NCI-H1694 (cell line): ENCODE results near the gene ZBTB5.
"Not testable (repeated sequence)": the region's sequence is repeated elsewhere in the genome, so short reads cannot be mapped to it uniquely, and the experiment has no call there.

Experiments
- DNase-seq: peaks from one replicate; lab custom pipeline; 2025; lab: John Stamatoyannopoulos, UW

The ZBTB5 gene

DNA sequence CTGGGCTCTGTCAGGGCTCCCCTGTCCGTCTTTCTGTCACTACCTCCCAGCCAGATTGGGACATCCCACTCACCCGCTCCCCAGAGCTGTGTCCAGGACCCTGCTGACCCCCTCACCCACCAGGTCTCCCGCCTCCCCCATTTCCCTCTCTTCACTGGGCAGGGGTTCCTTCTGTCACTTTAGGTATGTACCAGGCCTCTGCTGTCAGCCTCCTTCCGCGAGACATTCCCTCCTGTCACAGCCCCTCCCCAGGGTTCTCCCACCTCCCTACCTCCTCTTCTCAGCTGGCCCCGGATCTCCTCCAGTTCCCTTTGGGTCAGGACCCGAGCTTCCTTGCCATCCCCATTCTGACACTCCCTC lies 21.0 kb upstream of the ZBTB5 start:
- no peak for DNase-seq

DNA sequence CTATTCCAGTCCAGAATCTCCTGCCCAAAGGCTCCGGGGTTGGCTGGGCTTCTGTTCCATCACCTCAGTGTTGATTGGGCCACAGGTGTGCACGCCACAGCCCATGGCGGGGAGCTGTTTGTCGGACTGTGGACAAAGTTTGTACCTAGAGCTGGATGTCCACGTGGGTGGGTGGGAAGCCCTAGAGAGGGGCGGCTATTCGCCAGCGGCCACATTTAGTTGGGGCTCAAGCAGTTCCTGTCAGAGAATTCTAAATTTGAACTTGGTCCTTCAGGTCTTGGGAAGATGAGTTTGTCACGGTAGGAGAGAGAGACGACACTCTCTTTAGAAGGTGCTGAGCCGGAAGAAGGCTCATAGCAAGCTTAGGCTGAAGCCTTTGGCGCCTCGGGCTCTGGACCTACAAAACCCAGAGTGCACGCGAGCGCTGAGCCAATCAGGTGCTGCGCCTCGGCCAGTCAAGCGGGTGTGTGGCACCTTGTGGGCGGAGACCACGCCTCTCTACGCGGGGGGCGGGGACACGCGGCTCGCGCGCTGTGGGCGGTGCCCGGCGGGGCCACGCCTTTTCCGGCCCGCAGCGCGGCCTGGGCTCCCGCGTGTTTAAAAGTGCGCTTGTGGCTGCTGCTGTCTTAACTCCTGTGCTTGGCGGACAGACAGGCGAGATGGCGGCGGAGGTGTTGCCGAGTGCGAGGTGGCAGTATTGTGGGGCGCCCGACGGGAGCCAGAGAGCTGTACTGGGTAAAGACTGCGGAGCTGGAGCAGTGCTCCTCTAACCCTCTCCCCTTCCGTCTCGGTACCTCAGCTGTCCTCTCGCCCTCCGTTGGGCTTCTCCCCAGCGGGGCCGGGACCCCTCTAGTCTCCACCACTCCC lies 20.4 kb upstream of the ZBTB5 start, which contains the start of gene POLR1E:
TSS of gene POLR1E (plus strand) at position 560 of the 867 bp plus-strand sequence. CDS start at position 660, 100 bp downstream.
- DNase-seq = peak; percentile 72

DNA sequence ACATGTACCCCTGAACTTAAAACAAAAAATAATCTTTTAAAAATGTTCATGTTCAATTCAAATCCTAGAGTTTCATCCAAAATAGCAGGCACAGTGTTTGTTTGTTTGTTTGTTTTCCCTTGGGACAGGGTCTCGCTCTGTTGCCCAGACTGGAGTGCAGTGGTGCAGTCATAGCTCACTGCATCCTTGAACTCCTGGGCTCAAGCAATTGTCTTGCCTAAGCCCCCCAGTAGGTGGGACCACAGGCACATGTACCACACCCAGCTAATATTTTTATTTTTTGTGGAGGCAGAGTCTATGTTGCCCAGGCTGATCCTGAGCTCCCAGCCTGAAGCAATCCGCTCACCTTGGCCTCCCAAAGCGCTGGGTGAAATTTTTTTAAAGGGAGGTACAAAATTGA lies 15.5 kb upstream of the ZBTB5 start:
- no peak for DNase-seq

GRCh38 chr9:37477987-37478619 lies 12.9 kb upstream of the ZBTB5 start:
- DNase-seq = not testable (repeated sequence)

DNA sequence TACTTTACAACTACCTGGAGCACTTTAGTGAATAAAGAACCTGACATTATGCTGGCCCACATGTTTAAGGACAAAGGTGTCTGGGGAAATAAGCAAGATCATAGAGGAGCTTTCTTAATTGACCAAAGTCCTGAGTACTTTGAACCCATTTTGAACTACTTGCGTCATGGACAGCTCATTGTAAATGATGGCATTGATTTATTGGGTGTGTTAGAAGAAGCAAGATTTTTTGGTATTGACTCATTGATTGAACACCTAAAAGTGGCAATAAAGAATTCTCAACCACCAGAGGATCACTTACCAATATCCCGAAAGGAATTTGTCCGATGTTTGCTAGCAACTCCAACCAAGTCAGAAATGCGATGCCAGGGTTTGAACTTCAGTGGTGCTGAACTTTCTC lies 12.2 kb upstream of the ZBTB5 start:
- DNase-seq = not testable (repeated sequence)

GRCh38 chr9:37476930-37477329 lies 11.7 kb upstream of the ZBTB5 start:
- DNase-seq = no peak

DNA sequence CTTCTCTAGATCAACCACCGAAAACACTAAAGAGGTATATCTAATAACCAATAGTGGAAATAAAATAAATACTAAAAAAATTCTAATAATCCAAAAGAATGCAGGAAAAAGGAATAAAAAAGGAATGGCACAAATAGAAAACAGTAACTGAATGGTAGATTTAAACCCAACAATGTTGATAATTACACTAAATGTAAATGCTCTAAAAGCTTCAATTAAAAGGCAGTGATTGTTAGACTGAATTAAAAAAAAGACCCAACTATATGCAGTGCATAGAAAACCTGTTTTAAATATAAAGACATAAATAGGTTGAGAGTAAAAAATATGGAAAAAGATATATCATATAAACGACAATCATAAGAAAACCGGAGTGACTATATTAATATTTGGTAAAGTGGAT lies 9.2 kb upstream of the ZBTB5 start:
- DNase-seq = no peak

GRCh38 chr9:37473982-37474381 lies 8.7 kb upstream of the ZBTB5 start:
- not testable (repeated sequence) for DNase-seq

DNA sequence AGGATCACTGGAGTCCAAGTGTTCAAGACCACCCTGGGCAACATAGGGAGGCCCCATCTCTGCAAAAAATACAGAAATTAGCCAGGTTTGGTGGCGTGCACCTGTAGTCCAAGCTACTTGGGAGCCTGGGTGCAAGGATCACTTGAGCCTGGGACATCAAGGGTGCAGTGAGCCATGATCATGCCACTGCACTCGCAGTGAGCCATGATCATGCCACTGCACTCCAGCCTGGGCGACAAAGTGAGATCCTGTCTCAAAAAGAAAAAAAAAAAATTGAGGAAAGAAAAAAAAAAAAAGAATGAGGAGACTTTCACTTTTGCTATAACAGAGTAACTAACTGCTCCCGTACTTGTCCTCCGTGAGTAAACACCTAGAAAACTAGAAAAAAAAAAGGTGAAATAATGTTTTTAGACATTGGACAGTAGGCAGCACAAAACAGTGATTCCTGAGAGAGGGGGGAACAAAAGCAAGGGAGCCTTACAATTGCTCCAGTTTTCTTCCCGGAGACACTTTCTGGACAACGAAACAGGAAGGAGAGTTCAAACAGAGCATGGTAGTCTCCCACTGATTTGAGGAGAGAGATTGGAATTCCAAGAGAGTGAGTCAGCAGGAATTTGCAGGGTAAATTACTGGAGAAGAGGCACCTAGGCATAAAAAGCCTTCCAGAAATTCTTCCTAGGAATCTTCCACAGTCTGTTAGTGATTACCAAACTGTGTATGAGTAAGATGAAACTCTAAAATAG lies 6.9 kb upstream of the ZBTB5 start:
- no peak for DNase-seq

GRCh38 chr9:37468620-37469019 lies 3.4 kb upstream of the ZBTB5 start:
- no peak for DNase-seq

DNA sequence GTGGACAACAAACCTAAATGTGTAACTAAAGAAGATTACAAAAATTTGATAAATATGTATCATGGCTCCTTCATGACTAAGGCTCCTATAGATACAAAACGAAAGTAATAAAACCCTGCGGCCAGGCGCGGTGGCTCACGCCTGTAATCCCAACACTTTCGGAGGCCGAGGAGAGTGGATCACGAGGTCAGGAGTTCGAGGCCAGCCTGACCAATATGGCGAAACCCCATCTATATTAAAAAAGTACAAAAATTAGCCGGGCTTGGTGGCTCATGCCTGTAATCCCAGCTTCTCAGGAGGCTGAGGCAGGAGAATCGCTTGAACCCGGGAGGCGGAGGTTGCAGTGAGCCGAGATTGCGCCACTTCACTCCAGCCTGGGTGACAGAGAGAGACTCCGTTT lies 2.3 kb upstream of the ZBTB5 start:
- not testable (repeated sequence) for DNase-seq

- peak; percentile 89 for DNase-seq
Measured at GRCh38 chr9:37466037-37466709, 923 bp upstream of the ZBTB5 start.

- peak; percentile 92 for DNase-seq
Measured at GRCh38 chr9:37464426-37465248, 613 bp downstream of the ZBTB5 start.

GRCh38 chr9:37464006-37464405 lies 1.2 kb downstream of the ZBTB5 start:
- no peak for DNase-seq

GRCh38 chr9:37456817-37457216 lies 8.4 kb downstream of the ZBTB5 start:
- no peak for DNase-seq

GRCh38 chr9:37455884-37456647 lies 9.2 kb downstream of the ZBTB5 start:
- no peak for DNase-seq

- no peak for DNase-seq
Measured at GRCh38 chr9:37454238-37454637, 11.0 kb downstream of the ZBTB5 start.

DNA sequence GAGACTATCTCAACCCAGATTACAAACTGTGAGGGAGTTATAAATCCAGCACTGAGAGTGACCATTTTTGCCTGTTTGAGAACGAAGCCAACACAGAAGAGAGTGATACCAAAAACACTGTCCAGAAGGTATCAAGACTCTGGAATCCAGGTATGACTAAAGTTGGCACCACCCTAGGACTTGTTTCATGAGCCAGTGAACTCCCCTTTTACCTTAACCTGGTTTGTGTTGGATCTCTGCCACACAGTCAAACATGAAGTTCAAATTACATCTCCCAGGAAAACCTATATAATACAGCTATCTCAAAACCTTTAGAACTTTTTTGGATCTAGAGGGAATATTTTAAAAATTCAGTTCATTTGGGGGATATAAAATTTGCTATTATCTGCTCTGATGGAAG lies 11.4 kb downstream of the ZBTB5 start:
- no peak for DNase-seq

DNA sequence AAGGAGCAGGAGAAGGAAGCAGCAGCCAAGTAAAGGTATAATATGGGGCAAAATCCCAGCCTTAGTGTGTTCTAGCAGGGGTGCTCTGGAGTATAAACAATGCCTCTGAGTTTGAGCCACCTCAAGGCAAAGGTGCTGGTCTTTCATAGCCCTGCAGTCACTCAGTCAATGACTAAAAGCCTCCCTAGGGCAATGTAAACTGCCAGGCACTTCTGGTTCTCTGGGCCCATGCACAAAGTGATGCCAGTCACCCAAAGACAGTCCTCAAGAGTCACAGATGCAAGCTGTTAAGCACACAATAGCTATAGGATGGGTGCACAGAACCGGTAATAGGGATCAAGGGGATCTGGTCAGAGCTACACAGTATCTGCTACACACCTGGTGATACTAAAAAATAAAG lies 12.6 kb downstream of the ZBTB5 start:
- DNase-seq = no peak

DNA sequence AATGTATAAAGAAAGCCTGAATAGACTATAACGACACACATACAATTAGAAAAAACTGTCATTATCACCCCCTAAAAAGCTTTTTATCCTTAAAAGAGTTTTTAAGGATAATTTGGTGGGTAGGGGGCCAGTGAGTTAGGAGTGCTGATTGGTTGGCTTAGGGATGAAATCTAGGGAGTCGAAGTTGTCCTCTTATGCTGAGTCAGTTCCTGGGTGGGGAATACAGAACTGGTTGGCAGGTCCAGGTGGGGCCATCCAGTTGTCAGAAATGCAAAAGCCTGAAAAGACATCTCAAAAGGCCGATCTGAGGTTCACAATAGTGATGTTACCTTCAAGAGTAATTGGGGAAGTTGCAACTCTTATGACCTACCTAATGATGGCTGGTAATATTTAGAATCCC lies 13.6 kb downstream of the ZBTB5 start:
- no peak for DNase-seq
